ENCODE data around the gene ACTN4.
A peak's percentile ranks its signal among the peaks of the same experiment; 100 is the strongest.
"Not testable (repeated sequence)": the region's sequence is repeated elsewhere in the genome, so short reads cannot be mapped to it uniquely, and the experiment has no call there.

ACTN4 gene

GRCh38 chr19:38763795-38764220 is 116.4 kb downstream of the ACTN4 start:
- DNase-seq (ENCODE audit: low spot score), result no peak
- no peak for TF ChIP-seq CTCF (IDR thresholded peaks at IDR 0.05; ENCODE audit: borderline replicate concordance, control extremely low read depth, extremely low read depth, insufficient read depth, missing control alignments)
- in situ Hi-C loops (cut with MboI; ENCODE audit: low sequenced_read_pairs, unreplicated experiment), result no loop called here

GRCh38 chr19:38765214-38765613 is 117.8 kb downstream of the ACTN4 start:
- in situ Hi-C loops (cut with MboI; ENCODE audit: low sequenced_read_pairs, unreplicated experiment), result no loop called here
- no peak for TF ChIP-seq CTCF (IDR thresholded peaks at IDR 0.05; ENCODE audit: borderline replicate concordance, control extremely low read depth, extremely low read depth, insufficient read depth, missing control alignments)
- DNase-seq (ENCODE audit: low spot score), result no peak

GRCh38 chr19:38766276-38767047 is 119.0 kb downstream of the ACTN4 start:
- no peak for TF ChIP-seq CTCF (IDR thresholded peaks at IDR 0.05; ENCODE audit: borderline replicate concordance, control extremely low read depth, extremely low read depth, insufficient read depth, missing control alignments)
- in situ Hi-C loops (cut with MboI; ENCODE audit: low sequenced_read_pairs, unreplicated experiment), result no loop called here
- DNase-seq (ENCODE audit: low spot score), result no peak

GRCh38 chr19:38769635-38770211 is 122.3 kb downstream of the ACTN4 start:
- peak; percentile 67 for TF ChIP-seq CTCF (IDR thresholded peaks at IDR 0.05; ENCODE audit: borderline replicate concordance, control extremely low read depth, extremely low read depth, insufficient read depth, missing control alignments)
- DNase-seq (ENCODE audit: low spot score), result peak; percentile 91
- in situ Hi-C loops (cut with MboI; ENCODE audit: low sequenced_read_pairs, unreplicated experiment), result no loop called here

- DNase-seq (ENCODE audit: low spot score); in situ Hi-C loops (cut with MboI; ENCODE audit: low sequenced_read_pairs, unreplicated experiment): not testable (repeated sequence)
Observed at GRCh38 chr19:38770228-38770948, 122.9 kb downstream of the ACTN4 start.

GRCh38 chr19:38770949-38771275 is 123.5 kb downstream of the ACTN4 start:
- DNase-seq (ENCODE audit: low spot score); in situ Hi-C loops (cut with MboI; ENCODE audit: low sequenced_read_pairs, unreplicated experiment): not testable (repeated sequence)

- DNase-seq (ENCODE audit: low spot score); in situ Hi-C loops (cut with MboI; ENCODE audit: low sequenced_read_pairs, unreplicated experiment): not testable (repeated sequence)
Observed at GRCh38 chr19:38771569-38771968, 124.1 kb downstream of the ACTN4 start.

- DNase-seq (ENCODE audit: low spot score), result no peak
- in situ Hi-C loops (cut with MboI; ENCODE audit: low sequenced_read_pairs, unreplicated experiment), result no loop called here
- no peak for TF ChIP-seq CTCF (IDR thresholded peaks at IDR 0.05; ENCODE audit: borderline replicate concordance, control extremely low read depth, extremely low read depth, insufficient read depth, missing control alignments)
Observed at GRCh38 chr19:38773469-38774177, 126.2 kb downstream of the ACTN4 start, which contains the start of gene LGALS7. LGALS7 (minus strand) TSS chr19:38773517; CDS start chr19:38773492, 25 bp downstream.

All from GM13976 (cell line).